ENCODE measurements around the gene THAP8. TPM values are rescaled to one million over a fixed set of nuclear protein-coding genes. Genes with fewer than 3 reads are reported as not detected.

THAP8 gene
- total RNA-seq, 1 experiment from 2014 or later, result 3.2 TPM

DNA sequence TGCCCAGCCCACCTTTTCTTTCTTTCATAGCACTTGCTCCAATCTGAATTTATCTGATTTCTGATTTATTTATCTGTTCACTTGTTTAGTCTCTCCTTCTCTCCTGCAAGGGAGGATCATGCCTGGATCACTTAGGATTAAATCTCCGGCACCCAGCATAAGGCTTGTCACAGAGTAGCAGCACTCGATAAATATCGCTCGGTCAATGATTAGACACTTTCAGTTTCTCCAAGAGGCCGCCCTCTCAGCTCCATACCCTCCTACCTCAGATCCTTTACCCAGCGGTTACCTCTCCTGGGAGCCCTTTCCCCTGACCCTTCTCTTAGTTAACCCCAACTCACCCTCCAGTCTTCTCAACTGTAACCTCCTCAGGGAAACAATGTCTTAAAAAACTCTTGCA, 22.8 kb downstream of the THAP8 start:
- BruUV-seq (replicated peaks), result no TSS peak
- DNase-seq, result no peak
- no peaks in the 10 kb centered on the region for H3K4me1 Mint-ChIP-seq (ENCODE audit: low read depth, unreplicated experiment)
- H3K27ac Mint-ChIP-seq (ENCODE audit: unreplicated experiment), result no peak overlapping the region
- no peak overlapping the region for H3K4me3 Mint-ChIP-seq (ENCODE audit: low read depth, unreplicated experiment)
- H3K36me3 Mint-ChIP-seq (ENCODE audit: insufficient read depth, unreplicated experiment), result peaks cover 13% of the 10 kb centered on the region
- intact Hi-C loops (cut with micrococcal nuclease; ENCODE audit: unreplicated experiment), result no loop called here
- H3K9me3 Mint-ChIP-seq (ENCODE audit: low read depth, unreplicated experiment), result no peaks in the 10 kb centered on the region
- TF ChIP-seq, protein P1, sequence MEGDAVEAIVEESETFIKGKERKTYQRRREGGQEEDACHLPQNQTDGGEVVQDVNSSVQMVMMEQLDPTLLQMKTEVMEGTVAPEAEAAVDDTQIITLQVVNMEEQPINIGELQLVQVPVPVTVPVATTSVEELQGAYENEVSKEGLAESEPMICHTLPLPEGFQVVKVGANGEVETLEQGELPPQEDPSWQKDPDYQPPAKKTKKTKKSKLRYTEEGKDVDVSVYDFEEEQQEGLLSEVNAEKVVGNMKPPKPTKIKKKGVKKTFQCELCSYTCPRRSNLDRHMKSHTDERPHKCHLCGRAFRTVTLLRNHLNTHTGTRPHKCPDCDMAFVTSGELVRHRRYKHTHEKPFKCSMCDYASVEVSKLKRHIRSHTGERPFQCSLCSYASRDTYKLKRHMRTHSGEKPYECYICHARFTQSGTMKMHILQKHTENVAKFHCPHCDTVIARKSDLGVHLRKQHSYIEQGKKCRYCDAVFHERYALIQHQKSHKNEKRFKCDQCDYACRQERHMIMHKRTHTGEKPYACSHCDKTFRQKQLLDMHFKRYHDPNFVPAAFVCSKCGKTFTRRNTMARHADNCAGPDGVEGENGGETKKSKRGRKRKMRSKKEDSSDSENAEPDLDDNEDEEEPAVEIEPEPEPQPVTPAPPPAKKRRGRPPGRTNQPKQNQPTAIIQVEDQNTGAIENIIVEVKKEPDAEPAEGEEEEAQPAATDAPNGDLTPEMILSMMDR (IDR thresholded peaks at IDR 0.05; ENCODE audit: unreplicated experiment), result no peak
- no peaks in the 10 kb centered on the region for H3K27me3 Mint-ChIP-seq (ENCODE audit: unreplicated experiment)
- CTCF ChIA-PET, result no interaction called here

DNA sequence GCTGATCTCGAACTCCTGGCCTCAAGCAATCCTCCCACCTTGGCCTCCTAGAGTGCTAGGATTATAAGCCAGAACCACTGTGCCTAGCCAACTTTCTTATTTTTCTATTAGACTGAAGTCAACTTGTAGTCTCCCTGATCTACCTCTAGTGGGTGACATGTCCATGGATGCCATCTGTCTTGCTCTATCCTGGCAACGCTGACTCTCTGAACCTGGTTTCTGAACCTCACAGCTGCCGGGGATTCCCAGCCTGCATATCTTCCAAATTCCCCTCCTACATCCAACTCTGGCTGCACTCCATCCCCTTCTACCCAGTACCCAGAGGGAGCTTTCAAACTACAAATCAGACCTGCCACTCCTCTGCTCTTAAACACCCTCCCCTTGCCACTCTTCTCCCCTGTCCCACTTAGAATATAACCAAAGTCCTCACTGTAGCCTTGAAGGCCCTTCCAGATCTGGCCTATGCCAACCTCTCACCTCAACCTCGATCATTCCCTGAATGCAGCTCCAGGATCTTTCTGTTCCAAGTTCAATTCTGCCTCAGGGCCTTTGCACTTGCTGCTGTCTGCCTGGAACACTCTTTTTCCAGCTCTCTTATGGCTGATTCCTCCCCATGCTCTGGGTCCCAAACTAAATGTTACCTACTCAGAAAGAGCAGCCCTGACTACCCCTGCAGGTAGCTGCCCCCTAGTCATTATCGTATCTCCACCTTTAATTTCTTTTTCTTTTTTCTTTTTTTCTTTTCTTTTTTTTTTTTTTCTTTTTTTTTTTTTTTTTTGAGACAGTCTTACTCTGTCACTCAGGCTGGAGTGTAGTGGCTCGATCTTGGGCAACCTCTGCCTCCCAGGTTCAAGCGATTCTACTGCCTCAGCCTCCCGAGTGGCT, 23.6 kb downstream of the THAP8 start:
- peaks cover 13% of the 10 kb centered on the region for H3K36me3 Mint-ChIP-seq (ENCODE audit: insufficient read depth, unreplicated experiment)
- no TSS peak for BruUV-seq (replicated peaks)
- TF ChIP-seq, protein P1 (IDR thresholded peaks at IDR 0.05; ENCODE audit: unreplicated experiment), result no peak
- no peaks in the 10 kb centered on the region for H3K4me1 Mint-ChIP-seq (ENCODE audit: low read depth, unreplicated experiment)
- no peaks in the 10 kb centered on the region for H3K9me3 Mint-ChIP-seq (ENCODE audit: low read depth, unreplicated experiment)
- no peak overlapping the region for H3K27ac Mint-ChIP-seq (ENCODE audit: unreplicated experiment)
- CTCF ChIA-PET, result interaction anchor here (0.8 kb wide), 1 partner anchor 285 kb away, joined by 13 read pairs; the partner anchor contains the start of gene PSENEN
- no peak for DNase-seq
- H3K4me3 Mint-ChIP-seq (ENCODE audit: low read depth, unreplicated experiment), result no peak overlapping the region
- intact Hi-C loops (cut with micrococcal nuclease; ENCODE audit: unreplicated experiment), result no loop called here
- no peaks in the 10 kb centered on the region for H3K27me3 Mint-ChIP-seq (ENCODE audit: unreplicated experiment)

DNA sequence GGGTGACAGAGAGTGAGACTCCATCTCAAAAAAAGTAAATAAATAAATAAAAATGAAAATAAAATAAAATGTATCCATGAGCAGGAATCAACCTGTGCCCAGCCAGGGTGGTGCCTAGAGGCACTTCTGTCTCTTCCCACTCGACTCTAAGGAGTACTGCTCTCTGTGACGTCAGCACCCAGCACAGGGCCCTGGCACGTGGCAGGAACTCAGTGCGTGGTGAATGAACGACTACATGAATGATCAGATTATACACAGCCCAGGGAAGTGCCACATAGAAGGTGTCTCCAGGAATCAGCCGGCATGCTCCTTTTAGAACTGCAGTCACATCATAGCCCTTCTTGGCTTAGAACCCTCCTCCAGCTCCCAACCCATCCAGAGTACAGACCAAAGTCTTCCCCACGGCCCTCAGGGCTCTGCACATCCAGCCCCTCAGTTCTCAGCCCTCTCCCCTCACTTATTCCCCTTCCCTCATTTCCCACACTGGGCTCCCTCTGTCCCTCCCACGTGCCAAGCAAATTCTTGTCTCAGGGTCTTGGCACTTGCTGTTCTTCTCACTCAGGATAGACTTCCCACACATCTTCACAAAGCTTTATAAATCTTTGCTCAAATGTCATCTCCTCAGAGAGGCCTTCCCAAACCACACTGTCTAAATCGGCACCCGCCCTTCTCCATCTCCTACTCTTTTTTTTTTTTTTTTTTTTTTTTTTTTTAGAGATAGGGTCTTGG, 25.6 kb downstream of the THAP8 start:
- BruUV-seq (replicated peaks), result no TSS peak
- Mint-ChIP-seq H3K4me1 (ENCODE audit: low read depth, unreplicated experiment) (no peaks in the 10 kb centered on the region), H3K27me3 (ENCODE audit: unreplicated experiment) (no peaks in the 10 kb centered on the region), H3K9me3 (ENCODE audit: low read depth, unreplicated experiment) (no peaks in the 10 kb centered on the region), H3K36me3 (ENCODE audit: insufficient read depth, unreplicated experiment) (peaks cover 31% of the 10 kb centered on the region), H3K4me3 (ENCODE audit: low read depth, unreplicated experiment) (no peak overlapping the region), H3K27ac (ENCODE audit: unreplicated experiment) (no peak overlapping the region)
- CTCF ChIA-PET, result interaction anchor here (0.7 kb wide), 1 partner anchor 221 kb away, joined by 4 read pairs; no protein-coding TSS in a partner anchor
- no peak for DNase-seq
- intact Hi-C loops (cut with micrococcal nuclease; ENCODE audit: unreplicated experiment), result no loop called here
- TF ChIP-seq, protein P1 (IDR thresholded peaks at IDR 0.05; ENCODE audit: unreplicated experiment), result no peak

DNA sequence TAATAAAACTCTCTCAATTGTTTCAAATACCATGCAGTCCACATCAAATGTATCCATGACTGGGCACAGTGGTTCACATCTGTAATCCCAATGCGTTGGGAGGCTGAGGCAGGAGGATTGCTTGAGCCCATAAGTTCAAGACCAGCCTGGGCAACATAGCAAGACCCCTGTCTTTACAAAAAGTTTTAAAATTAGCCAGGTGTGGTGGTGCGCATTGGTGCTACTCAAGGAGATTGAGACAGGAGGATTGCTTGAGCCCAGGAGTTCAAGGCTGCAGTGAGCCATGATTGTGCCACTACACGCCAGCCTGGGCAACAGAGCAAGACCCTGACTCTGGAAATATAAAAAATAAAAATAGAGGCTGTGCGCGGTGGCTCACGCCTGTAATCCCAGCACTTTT, 26.4 kb downstream of the THAP8 start:
- TF ChIP-seq, protein P1 (IDR thresholded peaks at IDR 0.05; ENCODE audit: unreplicated experiment), result no peak
- Mint-ChIP-seq H3K4me3 (ENCODE audit: low read depth, unreplicated experiment) (no peak overlapping the region), H3K36me3 (ENCODE audit: insufficient read depth, unreplicated experiment) (peaks cover 34% of the 10 kb centered on the region), H3K27ac (ENCODE audit: unreplicated experiment) (no peak overlapping the region), H3K4me1 (ENCODE audit: low read depth, unreplicated experiment) (no peaks in the 10 kb centered on the region), H3K27me3 (ENCODE audit: unreplicated experiment) (no peaks in the 10 kb centered on the region), H3K9me3 (ENCODE audit: low read depth, unreplicated experiment) (no peaks in the 10 kb centered on the region)
- CTCF ChIA-PET, result no interaction called here
- intact Hi-C loops (cut with micrococcal nuclease; ENCODE audit: unreplicated experiment), result no loop called here
- no peak for DNase-seq
- BruUV-seq (replicated peaks), result no TSS peak

Measured in Calu3 (cell line).